ENCODE results near the gene LRRC51.

DNA sequence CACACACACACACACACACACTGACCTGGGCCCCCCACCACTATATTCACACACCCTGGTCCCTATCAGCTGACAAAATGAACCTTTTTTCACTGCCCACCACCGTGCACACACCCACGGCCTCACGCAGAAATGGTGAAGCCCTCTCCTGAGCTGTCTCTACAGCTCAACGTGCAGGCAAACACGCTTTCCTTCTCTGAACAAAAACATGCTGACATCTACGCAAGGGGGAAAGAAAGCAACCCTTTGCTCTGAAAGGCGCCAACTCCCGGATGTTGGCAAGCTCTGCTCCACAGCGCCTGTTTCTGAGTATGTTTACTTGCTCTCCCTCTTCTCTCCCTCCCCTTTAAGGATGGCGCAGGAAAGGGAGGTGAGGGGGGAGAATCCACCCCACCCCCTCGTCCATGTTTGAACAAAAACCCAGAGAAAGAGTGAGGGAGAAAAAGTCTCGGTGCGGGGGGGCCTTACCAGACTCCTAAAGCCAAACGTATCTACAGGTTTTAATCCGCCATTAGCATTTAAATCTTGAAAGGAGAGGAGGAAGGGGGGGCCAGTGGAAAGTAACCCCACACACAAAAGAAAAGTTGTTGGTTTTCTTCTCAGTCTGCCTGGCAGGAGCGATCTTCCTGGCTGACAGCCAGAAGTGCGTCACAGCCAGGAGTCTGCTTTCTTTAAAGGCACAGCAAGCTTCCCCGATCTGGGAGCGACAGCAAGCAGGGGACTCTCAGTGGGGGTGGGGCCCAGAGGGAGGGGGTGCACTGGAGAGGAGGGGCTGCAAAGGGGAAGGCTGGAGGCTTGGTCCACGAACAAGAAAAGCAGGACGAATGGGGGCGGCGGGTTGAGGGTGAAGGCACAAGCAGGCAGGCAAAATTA is 39.9 kb upstream of the LRRC51 start:
- TF ChIP-seq, protein P1, sequence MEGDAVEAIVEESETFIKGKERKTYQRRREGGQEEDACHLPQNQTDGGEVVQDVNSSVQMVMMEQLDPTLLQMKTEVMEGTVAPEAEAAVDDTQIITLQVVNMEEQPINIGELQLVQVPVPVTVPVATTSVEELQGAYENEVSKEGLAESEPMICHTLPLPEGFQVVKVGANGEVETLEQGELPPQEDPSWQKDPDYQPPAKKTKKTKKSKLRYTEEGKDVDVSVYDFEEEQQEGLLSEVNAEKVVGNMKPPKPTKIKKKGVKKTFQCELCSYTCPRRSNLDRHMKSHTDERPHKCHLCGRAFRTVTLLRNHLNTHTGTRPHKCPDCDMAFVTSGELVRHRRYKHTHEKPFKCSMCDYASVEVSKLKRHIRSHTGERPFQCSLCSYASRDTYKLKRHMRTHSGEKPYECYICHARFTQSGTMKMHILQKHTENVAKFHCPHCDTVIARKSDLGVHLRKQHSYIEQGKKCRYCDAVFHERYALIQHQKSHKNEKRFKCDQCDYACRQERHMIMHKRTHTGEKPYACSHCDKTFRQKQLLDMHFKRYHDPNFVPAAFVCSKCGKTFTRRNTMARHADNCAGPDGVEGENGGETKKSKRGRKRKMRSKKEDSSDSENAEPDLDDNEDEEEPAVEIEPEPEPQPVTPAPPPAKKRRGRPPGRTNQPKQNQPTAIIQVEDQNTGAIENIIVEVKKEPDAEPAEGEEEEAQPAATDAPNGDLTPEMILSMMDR (conservative IDR thresholded peaks at IDR 0.05 in 1 of 2, IDR thresholded peaks at IDR 0.05 in 1 of 2; ENCODE audit: low read depth in 1 of 2, low read length in 2 of 2): no peak
- TF ChIP-seq EZH2 (IDR thresholded peaks at IDR 0.05; ENCODE audit: low read length, missing control alignments): no peak
